ENCODE data around the gene RRP15.

Gene RRP15, protein sequence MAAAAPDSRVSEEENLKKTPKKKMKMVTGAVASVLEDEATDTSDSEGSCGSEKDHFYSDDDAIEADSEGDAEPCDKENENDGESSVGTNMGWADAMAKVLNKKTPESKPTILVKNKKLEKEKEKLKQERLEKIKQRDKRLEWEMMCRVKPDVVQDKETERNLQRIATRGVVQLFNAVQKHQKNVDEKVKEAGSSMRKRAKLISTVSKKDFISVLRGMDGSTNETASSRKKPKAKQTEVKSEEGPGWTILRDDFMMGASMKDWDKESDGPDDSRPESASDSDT

DNA sequence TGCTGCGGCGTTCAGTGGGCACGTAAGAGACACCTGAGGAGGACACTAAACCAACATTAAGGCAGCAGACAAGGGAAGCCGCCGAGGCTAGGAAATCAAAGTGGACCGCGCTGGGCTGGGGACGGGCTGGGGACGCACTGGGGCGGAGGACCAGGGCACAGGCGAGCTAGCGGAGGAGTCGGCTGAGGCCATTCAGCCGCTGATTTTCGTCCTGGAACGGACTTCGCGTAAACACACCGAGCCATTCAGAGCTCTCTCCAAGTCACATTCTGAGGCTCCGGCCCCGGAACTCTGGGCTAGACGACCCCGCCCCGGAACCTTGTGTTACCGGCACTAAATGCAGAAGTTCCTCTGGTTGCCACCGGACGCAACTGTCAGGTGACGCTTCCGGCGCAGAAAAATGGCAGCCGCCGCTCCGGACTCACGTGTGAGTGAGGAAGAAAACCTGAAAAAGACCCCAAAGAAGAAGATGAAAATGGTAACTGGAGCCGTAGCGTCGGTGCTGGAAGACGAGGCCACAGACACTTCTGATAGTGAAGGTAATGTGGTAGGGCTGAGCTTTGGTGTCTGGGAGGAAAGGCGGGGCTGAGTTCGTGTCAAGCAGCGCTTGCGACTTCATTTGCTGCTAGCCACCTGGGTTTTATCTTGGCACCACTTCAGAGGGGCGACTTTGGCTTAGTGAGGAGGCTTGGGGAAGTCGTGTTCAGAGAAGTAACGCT, at the start of gene RRP15:
RRP15 (plus strand) TSS at position 377 of the 719 bp plus-strand sequence; CDS start at position 401, 24 bp downstream.
- peak; percentile 79 for DNase-seq (ENCODE audit: low spot score)

DNA sequence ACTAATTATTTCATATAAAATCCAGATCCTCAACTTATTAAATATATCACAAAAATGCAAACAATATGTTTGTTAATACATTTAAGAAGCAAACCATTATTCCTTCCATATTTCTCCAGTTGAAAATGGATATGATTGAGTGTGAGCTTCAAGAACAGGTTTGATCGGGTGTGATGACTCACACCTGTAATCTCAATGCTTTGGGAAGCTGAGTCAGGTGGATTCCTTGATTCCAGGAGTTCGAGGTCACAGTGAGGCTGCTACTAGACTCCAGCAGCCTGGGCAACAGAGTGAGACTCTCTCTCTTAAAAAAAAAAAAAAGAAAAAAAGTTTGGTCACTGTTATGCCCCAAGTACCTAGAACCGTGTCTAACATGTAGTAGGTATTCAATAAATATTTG, 42.9 kb upstream of the RRP15 start:
- no peak for DNase-seq (ENCODE audit: low spot score)

DNA sequence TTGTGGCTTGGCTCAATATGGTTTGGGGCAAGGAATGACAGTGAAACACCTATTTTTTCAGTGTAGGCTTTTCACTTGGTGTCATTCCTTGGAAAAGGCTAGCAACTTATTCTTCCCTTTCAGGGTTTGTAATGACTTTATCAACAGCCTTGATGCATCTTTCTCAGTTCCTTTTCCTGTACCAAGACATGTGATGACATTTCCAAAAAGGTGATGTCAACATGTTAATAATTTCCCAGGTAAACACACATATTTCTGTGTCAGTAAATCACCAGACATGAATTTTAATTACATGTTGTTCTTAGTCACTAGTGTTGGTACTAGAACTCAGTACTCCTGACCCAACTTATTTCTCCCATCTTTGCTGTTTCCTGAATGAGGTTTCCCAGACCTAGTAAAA, 37.8 kb upstream of the RRP15 start:
- DNase-seq (ENCODE audit: low spot score): no peak

DNA sequence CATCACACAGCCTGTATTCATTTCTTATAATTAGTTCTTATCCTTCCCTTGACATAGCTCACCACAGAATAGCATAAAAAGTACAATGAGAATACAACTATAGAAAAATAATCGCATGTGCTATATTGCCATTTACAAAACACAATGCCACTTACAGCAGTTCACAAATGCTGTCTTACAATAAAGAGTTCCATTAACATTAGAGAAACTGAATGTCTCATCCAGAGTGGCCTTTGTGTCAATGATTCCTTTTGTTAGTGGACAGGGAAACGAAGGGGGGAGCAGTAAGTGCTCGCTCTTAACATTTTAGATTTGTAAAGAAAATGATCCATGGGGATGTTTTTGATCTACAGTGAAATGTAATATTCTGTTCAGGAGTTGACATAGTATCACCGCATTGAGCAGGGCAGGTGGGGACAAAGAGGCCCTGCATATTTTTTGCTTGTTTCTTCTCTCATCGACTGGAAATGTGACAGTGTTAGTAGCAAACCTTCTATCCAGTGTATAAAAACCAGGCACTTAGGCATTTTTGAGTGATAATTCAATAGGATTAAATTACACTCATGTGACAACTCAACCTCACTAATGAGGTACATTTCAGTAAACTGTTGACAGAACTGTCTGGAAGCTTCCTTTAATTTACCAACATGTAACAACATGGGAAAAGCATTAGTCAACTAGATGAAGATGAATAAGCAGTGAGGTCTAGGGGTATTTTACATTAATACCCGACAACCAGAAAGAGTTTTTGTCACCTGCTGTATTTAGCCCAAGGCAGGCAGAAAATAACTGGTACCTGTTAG, 35.6 kb upstream of the RRP15 start:
- DNase-seq (ENCODE audit: low spot score): no peak

DNA sequence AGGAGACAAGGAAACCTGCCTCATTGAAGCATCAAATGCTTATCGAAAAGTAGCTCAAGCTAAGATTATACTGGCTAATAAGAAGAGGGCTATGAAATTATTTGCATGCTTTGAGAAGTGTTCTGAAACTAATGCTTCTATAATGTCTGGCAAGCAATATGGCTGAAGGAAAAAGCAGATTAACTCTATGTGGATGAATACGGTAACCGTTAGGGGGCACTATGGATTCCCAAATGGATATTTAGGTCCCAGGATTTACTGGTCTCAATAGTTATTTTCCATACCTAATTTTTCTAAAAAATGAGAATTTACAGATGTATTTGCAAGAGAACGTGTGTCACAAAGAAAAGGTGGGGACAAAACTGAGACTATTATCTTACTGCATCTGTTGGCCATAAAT, 34.6 kb upstream of the RRP15 start:
- no peak for DNase-seq (ENCODE audit: low spot score)

DNA sequence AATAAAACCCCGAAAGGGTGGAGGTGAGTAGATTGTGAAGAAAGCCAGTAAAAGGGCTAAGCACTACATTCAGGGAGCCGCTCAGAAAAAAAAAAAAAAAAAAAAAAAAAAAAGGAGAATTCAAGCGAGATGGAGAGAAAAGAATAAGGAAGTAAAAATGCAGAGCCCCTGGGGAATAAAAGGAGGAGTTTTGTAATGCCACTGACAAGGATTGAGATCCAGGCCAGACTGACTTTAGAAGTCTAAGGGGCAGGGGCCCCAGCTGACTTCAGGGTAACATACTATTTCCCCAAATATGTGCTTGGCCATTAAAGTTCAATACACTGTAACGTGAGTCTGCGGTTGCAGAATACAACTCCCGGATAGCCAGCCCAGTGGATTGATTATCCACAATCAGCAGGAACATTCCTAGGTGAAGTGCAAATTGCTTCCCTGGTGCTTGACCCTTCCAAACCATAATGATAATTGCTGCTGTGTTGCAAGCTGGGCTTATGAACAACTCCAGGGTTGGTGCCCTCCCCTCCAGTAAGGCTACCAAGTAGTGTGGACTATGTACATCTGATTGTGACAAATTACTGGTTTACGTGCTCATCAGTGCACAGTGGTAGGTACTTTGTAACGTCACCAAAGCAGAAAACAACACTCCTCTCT, 30.7 kb upstream of the RRP15 start:
- peak; percentile 30 for DNase-seq (ENCODE audit: low spot score)

DNA sequence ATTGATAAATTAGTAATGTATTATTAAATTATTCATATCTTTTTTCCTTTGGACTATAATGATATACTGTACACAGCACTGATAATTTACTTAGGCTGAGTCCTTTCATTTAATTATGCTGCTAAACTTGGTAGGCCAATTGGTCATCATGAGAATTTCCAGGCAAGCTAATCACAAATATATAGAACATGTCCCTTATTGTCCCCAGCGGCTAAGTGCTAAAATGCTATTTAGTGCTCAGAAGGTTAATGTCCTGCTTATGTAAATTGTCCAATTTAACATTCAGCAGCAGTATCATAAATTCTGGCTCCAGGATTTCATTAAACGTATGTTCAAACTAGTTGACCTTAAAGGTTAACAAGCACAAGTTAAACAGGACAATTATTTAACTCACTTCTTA, 30.0 kb upstream of the RRP15 start:
- DNase-seq (ENCODE audit: low spot score): no peak

DNA sequence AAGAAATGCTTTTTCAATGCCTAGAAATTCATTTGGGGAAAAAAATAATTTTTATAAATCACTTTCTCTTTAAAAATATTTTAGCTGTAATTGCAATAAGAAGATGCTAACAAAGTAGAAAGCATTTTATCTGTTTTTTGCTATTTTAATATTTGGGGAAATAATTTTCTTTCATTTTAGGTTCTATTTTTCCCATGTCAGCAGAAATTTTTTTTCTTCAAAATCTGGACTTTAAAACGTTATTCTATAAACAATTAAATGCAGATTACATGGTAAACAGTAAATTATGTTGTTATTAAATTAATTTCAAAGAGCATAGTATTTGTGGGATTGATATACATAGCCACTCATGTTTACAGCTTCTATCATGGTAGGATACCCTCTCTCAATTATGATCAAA, 27.7 kb upstream of the RRP15 start:
- no peak for DNase-seq (ENCODE audit: low spot score)

DNA sequence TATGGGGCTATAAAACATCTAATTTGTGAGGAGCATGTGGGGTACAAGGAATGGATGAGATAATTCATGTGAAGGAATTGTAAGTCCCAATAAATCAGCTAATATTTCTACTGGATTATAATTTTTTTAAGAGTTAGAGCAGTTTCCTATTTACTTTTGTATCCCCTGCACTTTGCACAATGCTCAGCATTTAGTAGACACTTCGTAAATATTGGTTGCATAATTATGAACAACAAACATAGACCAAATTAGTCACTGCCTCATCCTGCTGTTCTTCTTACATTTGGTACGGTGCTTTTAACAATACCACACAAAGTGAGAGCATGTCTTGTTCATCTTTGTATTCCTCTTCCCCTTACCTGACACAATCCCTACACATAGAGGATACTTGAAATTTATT, 27.1 kb upstream of the RRP15 start:
- DNase-seq (ENCODE audit: low spot score): no peak

DNA sequence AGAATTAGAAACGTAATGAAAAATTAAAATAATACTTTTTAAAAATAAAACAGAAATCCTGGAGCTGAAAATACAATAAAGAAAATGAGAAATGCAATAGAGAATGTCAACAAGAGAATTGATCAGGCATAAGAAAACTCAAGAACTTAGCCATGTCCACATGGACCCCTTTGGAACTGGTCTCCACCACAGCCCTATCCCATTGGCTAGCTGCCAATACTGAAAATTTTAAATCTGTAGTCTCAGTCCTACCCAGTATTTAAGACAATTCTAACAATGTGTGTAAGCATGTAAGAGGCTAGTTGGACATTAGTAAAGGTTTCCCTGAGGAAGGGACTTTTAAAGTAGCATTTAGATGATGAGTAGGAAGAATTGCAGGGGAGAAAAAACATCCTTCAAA, 25.8 kb upstream of the RRP15 start:
- no peak for DNase-seq (ENCODE audit: low spot score)

DNA sequence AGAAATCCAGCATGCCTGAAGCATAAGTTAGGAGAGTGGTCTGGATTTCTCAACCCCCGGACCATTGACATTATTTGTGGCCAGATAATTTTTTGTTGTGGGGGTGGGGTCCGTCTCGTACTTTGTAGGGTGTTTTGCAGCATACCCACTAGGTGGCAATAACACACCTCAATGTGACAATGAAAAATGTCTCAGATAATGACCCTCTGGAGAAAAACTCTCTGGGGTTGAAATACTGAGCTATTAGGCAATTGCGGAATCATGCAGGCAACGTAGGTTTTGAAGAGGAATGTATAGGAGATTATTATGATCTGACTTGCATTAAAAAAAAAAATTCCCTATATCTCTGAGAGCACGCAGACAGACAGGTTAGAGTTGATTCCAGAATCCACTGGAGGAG, 25.3 kb upstream of the RRP15 start:
- peak; percentile 66 for DNase-seq (ENCODE audit: low spot score)

DNA sequence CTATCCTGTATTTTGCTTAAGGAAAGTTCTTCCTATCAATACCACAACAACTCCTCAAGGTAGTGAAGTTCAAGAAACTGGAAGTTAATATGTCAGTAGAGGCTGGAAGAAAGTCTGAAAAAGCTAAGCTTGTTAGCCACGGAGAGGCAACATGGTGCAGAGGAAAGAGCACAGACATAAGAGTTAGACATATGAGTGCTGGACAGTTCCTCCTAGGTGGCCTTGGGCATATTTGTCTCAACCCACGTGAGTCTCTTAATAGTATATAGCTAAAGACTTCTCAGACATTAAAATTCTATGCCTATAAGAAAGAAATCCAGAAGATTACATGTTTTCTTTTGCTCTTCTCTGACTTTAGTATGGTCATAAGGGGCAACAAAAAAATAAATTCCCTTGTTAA, 22.8 kb upstream of the RRP15 start:
- no peak for DNase-seq (ENCODE audit: low spot score)

DNA sequence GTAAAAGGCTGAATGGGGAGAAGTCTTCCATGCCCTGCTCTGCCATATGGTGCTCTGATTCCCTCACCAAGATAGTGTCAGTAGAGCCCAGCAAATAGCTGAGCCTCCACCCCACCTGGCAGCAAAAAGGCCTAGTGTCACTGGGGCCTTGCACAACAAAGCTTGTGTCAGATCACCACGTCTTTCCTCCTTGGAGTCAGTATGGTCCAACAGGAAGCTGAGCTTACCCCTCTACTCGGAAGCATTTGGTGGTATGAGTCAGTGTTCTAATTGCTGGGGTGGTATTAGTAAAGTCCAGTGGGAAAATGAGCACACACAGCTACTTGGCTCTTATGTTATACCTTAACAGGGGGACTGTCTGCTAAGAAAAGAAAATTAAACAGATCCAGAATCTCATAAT, 18.7 kb upstream of the RRP15 start:
- no peak for DNase-seq (ENCODE audit: low spot score)

DNA sequence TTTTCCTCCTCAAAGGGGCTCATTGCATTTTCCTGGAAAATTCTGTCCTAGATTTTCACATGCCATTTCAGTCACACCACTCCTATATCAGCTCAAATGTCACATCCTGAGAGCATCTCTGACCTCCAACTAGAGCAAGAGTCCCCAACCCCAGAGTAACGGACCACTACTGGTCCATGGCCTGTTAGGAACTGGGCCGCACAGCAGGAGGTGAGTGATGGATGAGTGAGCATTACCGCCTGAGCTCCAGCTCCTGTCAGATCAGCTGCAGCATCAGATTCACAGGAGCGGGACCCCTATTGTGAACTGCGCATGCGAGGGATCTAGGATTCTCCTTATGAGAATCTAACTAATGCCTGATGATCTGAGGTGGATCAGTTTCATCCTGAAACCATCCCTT, 12.7 kb upstream of the RRP15 start:
- DNase-seq (ENCODE audit: low spot score): no peak

DNA sequence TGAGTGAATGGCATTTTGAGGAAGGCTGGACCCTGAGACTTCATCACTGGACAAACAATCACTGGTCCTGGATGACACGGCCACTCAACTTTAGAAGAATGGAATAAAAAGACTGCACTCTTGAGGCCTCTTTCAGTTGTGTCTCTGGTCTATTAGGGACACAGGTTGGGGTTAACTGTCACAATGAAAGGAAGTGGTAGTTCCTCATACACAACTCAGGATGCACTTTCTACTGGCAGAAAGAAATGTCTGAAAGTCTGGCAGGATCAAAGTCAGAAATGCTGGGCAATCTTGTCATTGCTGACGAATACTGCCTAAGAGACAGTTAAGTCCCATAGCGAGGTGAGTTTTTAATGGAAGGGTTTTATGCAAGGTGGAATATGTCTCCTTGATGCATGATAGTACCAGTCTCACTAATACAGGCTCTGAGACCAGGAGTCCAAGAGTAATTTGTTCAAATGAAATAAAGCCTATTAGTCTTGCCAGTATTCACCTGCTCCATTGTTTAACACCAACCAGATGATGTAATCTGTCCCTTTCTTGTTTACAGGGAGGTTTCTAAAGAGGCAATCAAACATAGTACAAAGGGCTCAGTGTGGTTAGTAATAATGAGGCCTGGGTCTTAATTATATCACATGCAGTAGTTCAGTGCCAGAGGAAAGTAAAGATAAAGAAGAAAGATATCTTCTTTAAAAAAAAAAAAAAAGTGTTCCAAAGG, 11.2 kb upstream of the RRP15 start:
- DNase-seq (ENCODE audit: low spot score): peak; percentile 25

DNA sequence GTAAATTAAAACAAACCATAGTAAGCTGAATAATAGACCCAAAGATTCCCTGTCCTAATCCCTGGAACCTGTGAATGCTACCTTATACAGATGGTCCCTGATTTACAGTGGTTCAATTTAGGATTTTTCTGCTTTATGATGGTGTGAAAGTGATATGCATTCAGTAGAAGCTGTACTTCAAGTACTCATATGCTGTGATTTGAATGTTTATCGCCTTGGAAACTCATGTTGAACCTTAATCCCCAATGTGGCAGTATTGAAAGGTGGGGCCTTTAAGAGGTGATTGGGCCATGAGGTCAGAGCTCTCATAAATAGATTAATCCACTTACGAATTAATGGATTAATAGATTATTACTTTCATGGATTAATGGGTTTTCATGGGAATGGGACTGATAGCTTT, 10.6 kb upstream of the RRP15 start:
- no peak for DNase-seq (ENCODE audit: low spot score)

DNA sequence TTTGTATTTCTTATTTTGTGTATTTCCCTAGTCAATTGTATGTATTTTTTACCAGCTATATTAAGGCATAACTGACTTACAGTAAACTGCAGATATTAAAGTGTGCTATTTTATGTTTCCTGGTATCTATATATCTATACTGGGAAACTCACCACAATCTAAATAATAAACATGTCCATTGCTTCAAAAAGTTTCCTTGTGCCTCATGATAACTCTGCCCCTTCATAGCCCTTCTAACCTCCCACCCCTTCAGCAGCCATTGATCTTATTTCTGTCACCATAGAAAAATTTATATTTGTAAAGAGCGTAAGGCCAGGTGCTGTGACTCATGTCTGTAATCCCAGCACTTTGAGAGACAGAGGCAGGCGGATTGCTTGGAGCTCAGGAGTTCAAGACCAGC, 9.3 kb upstream of the RRP15 start:
- DNase-seq (ENCODE audit: low spot score): no peak

DNA sequence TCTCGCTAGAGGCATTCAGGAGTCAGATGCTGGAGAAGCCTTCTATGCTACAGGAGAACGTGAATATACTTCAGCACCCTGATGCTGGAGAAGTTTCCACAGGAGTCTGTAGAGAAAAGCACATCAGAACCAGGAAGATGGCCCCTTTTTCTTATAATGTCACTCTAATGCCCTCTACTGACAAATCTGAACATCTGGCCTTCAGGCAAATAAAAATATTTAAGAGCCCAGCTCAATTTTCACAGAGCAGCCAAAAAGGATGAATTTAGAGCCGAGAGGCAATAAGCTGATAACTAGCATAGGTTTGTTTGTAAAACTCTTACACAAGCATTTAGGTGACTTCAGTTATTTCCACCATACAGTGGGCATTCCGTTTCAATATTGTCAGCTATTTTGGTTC, 3.8 kb upstream of the RRP15 start:
- no peak for DNase-seq (ENCODE audit: low spot score)

DNA sequence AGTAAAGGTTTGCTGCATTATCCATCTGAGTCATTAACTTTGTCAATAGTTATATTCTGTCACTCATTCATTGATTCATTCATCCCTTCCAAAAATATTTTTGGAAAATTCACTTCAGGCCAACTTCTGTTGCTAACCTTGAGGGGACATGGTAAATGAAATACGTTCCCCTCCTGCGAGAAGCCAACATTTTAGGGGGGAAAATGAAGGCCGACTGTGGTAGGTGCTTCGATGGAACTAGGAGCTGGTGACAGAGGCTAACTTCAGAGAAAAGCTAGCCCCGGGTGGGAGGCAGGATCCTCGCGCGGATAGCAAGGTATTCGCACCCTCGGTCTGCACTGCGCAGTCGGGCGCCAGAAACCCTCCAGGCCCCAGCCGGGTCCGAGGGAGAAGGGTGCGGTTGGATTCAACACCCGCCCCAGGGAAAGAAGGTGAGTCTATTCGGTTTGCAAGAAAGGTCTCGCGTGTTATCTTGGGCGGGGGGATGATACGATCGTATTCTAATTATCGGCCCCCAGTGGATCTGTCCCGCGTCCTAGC, 646 bp upstream of the RRP15 start:
- peak; percentile 50 for DNase-seq (ENCODE audit: low spot score)

DNA sequence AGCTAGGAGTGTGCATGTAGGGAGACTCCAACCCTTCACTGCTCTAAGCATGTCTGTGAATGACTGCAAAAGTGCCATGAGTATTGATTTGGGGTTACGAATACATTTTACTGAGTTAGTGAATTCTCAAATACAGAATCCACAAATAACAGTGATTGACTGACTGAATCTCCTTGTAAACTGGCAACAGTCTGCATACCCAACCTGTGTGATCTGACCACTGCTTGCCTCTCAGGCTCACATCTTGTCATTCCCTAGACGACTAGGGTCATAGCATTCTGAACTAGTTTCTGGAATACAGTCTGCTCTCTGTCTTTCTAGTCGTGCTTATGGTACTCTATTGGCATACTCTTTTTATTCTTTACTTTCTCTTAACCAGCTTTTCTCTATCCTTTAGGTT, 7.4 kb downstream of the RRP15 start:
- no peak for DNase-seq (ENCODE audit: low spot score)

DNA sequence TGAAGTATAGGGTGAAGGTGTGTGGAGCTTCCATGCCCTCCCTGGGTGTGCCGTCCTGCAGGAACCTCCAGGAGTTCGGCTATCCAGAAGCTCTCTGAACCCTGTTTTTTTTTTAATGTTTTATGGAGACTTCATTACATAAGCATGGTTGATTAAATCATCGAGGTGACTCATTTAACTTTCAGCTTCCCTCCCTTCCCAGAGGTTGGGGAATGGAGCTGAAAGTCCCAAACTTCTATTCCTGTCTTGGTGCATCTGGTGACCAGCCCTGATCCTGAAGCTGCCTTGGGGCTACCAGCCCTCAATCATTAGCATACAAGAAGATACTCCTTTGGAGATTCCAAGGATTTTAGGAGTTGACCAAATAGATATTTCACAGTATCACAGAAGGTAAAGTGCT, 9.5 kb downstream of the RRP15 start:
- DNase-seq (ENCODE audit: low spot score): no peak

DNA sequence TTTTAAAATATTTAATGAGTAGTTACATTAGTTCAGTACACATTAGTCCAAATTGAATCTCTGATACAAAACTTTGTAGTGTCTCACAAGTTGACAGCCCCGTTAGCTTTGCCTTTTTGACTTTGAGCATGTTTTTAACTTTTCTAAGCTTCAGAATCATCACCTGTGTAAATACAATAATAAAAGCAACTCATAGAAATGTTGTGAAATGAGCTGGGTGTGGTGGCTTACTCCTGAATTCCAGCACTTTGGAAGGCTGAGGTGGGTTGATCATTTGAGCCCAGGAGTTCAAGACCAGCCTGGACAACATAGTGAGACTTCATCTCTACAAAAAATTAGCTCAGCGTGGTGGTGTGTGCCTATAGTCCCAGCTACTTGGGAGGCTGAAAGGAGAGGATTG, 11.1 kb downstream of the RRP15 start:
- DNase-seq (ENCODE audit: low spot score): no peak

Measured in HuH-7 (cell line).